Neural progenitor cell (in vitro differentiated cells): ENCODE data around the gene SLCO4A1.

Experiments
- CTCF ChIP-seq: fragments of 200-600 bp; sonication (generic); IDR thresholded peaks from 2 replicates; pipeline ENCODE4 v1.5.1; 2017; ENCODE audit warnings: antibody characterized with exemption, mild to moderate bottlenecking
- EZH2 ChIP-seq: fragments of 200-600 bp; sonication (generic); IDR thresholded peaks from 2 replicates; pipeline ENCODE4 v1.6.1; 2017; ENCODE audit warnings: antibody characterized with exemption, mild to moderate bottlenecking, moderate library complexity
- EZH2phosphoT487 ChIP-seq: fragments of 200-600 bp; sonication (generic); IDR thresholded peaks from 2 replicates; pipeline ENCODE4 v1.6.1; 2017; ENCODE audit warnings: antibody characterized with exemption

DNA sequence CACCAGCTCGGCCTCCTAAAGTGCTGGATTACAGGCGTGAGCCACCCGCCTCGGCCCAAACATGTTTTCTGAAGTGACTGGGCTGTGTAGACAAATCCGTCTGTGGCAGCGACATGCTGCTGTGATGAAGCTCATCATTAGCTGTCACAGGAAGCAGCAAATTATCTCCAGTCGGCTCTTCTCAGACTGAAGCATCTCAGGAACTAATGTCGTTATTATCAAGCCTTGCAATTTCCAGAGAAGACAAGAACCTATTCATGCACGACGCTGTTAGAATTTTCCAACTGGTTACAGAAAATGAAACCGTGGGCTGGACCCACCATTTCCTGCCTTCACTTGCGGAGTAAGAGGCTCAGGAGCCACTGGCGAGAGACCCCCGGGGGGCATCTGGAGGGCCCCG, 49.2 kb downstream of the SLCO4A1 start:
- TF ChIP-seq CTCF (no peak), EZH2 (no peak), EZH2phosphoT487 (no peak)
